ENCODE data around the gene TMEM86A.

Gene TMEM86A

DNA sequence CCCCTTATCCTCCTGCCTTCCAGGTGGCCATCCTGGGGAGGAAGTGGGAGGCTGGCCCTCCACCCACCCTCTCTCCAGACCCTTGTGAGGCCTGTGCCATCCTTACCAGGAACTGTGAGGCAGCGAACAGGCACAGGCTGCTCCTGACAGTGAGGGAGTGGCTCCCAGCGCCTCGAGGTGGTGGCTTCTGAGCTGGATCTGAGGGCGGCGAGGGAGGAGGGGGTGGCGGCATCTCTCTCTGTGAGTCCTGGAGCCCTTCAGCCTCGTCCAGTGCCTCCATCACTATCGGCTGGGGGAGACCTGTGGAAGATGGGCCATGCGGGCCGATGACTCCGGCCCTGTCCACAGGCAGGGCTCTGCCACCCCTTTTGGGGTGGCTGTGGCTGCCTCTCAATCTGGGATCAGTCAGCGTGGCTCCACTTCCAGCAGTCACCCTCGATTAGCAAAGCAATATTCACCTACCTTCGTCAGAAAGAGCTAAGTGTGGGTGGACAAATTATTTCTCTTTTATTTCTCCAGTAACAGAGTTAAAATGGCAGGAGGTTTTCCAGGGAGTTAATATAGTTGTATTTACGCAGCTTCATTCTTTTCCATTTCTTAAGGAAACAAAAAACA is 45.4 kb downstream of the TMEM86A start:
- TF ChIP-seq, protein P1, sequence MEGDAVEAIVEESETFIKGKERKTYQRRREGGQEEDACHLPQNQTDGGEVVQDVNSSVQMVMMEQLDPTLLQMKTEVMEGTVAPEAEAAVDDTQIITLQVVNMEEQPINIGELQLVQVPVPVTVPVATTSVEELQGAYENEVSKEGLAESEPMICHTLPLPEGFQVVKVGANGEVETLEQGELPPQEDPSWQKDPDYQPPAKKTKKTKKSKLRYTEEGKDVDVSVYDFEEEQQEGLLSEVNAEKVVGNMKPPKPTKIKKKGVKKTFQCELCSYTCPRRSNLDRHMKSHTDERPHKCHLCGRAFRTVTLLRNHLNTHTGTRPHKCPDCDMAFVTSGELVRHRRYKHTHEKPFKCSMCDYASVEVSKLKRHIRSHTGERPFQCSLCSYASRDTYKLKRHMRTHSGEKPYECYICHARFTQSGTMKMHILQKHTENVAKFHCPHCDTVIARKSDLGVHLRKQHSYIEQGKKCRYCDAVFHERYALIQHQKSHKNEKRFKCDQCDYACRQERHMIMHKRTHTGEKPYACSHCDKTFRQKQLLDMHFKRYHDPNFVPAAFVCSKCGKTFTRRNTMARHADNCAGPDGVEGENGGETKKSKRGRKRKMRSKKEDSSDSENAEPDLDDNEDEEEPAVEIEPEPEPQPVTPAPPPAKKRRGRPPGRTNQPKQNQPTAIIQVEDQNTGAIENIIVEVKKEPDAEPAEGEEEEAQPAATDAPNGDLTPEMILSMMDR (IDR thresholded peaks at IDR 0.05): no peak

DNA sequence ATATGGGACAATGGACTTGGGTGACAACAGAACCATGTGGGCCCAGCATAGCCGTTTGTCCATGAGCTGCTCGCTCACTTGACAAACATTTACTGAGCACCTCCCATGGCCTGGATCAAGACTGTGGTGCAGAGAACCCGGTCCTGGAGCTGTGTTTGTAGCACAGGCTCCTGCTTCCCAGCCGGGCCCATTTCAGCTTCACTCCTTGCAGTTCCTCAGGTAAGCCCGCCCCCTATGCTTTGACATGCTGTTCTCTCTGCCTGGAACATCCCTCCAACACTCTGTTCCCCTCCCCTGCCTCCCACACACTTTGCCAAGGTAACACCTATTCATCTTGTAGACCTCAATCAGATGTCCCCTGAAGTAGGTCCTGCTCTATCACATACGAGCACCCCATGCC is 46.7 kb downstream of the TMEM86A start:
- TF ChIP-seq, protein P1 (IDR thresholded peaks at IDR 0.05): no peak

DNA sequence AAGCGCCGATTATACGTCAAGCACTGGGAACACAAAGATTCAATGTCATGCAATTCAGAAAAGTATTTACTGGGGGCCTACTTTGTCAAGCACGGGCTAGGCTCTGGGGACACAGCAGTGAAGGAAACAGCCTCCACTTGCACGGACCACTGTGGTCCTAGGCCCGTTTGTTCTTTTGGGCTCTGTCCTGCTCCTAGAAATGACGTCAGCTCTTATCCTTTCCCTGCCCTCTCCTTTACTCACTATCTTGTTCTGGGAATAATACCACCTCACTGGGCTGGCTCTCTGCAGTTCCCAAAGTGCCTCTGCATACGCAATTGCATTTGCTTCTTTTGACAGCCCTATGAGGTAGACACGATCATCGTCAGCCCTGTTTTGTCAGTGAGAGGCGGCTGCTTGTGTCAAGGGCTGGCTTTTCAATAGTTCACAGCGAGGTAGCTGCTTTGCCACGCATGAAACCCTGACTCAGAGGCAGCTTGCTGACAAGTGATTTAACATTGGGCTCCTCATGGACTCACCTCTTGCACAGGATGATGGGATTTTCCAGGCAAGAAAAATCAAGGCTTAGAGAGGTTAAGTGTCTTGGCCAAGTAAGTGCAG is 50.3 kb downstream of the TMEM86A start:
- TF ChIP-seq, protein P1 (IDR thresholded peaks at IDR 0.05): no peak

DNA sequence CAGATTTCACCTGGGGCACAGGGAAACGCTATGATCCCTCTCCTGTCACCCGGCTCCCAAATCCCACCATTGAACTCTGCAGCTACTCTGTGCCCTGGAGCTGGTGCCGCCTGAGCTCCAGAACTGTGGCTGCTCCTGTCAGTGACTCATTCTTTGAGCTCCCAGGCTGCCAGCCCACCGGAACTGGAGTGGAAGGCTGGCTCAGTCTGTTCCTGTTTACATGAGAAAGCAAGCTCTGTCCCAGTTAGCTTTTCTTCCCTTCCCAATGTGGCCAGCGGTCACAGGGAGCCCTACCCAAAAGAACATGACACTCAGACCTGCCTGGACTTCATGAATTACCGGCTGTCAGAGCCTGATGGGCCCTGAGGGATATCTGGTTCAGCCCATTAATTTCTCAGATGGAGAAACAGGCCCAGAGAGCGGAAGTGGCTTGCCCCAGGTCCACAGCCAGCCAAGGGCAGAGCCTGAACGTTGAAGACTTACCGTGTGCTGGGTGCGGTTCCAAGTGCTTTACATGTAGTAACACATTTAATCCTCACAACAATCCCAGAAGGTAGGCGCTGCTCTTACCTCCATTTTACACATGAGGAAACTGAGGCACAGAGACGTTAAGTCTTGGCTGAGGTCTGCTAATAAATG is 51.2 kb downstream of the TMEM86A start:
- TF ChIP-seq, protein P1 (IDR thresholded peaks at IDR 0.05): no peak

DNA sequence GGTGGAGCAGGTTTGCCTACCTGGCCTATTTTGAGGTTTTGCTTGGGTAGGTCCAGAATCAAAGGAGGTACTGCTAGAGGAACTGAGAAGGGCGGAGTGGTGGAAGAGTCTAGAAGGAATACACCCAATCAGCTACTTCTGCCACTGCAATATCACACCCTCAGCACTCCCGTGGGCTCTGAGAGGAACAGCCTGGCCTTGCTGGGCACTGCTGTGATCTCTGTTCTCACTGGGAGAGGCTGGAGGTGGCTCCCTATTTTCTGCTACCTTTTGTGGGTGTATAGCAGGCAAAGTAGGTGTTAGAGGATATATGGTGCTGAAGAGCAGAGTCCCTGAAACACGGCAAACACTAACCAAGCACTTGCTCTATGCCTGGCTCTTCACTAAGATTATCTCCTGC is 52.4 kb downstream of the TMEM86A start:
- TF ChIP-seq, protein P1 (IDR thresholded peaks at IDR 0.05): no peak

DNA sequence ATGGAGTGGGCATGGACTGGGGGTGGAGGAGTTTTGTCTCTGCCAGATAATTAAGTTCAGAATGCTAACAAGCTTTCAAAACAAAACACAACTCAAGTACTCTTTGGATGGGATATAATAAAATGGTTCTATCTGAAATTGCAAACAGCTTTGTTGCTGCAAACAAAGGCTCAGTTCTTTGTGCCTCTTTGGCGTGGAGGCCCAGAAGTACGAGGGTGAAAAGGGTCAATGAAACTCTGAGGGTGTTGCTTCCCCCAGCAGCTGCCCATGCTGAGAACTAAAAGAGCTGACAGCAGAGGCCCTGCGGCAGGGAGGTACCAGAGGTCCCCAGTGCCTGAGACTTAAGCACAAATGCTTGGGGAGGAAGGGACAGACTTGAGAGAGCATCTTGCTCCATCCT is 53.9 kb downstream of the TMEM86A start:
- TF ChIP-seq, protein P1 (IDR thresholded peaks at IDR 0.05): no peak

DNA sequence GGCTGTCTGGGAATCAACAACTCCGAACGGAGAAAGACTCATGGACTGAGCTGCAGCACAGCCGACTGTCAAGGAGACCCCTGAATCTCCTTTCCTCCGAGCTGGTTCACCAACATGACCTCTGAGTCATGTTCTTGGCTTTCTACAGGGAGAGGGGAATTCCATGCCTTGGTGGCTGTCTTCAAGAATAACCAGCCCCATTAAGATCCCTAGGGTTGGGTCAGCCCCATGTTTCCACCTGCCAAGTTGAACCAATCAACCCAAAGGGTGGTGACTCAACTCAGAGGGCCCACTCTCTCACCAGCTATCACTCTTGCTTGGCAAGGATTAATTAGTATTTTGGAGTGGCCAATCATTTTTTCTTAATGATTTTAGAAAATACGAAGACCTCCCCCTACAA is 55.7 kb downstream of the TMEM86A start:
- TF ChIP-seq, protein P1 (IDR thresholded peaks at IDR 0.05): no peak

Measured in LNCAP (cell line).